ENCODE data around the gene EXOC2. TPM values are rescaled to one million over a fixed set of nuclear protein-coding genes. Genes with fewer than 3 reads are reported as not detected.

EXOC2 gene
- total and polyA plus RNA-seq, 2 donors (not counting 1 experiment from before 2014, with no cell fraction given), result 12.2 to 45.0 TPM

- TF ChIP-seq EZH2 (IDR thresholded peaks at IDR 0.05; ENCODE audit: borderline replicate concordance, insufficient read depth, low read depth, low read length, poor library complexity, severe bottlenecking) (no peak), CTCF (IDR thresholded peaks at IDR 0.05) (no peak)
- no peak overlapping the region for H2AFZ ChIP-seq (ENCODE audit: insufficient read depth, low read depth, low read length, poor library complexity, severe bottlenecking)
- H3K9me3 ChIP-seq (ENCODE audit: control extremely low read depth in 1 of 3, control insufficient read depth in 2 of 3, insufficient read depth in 1 of 3, low read length in 2 of 3), result no peaks in the 10 kb centered on the region
- no peak overlapping the region for H3K27ac Mint-ChIP-seq
- H3K27me3 Mint-ChIP-seq, result no peaks in the 10 kb centered on the region
- H3K9ac ChIP-seq (ENCODE audit: low read length), result no peak overlapping the region
- no peaks in the 10 kb centered on the region for H3K27me3 ChIP-seq (replicated peaks in 1 of 4; ENCODE audit: control extremely low read depth in 1 of 4, control insufficient read depth in 3 of 4, insufficient read depth in 4 of 4, low read length in 3 of 4)
- H3K4me1 ChIP-seq (ENCODE audit: control insufficient read depth in 2 of 2, insufficient read depth in 2 of 2, low read length in 2 of 2), result peaks cover 12 to 16% of the 10 kb centered on the region in 2 donors
- no peak overlapping the region for H3K27ac ChIP-seq (ENCODE audit: low read length in 2 of 2)
- H3K4me2 ChIP-seq (replicated peaks; ENCODE audit: low read depth, low read length, poor library complexity, severe bottlenecking), result no peak overlapping the region
- no peak overlapping the region for H3K4me3 Mint-ChIP-seq
- WGBS (ENCODE audit: insufficient coverage), result 97% methylated on average over 6 of the region's 6 CpGs
- H3K79me2 ChIP-seq (ENCODE audit: control insufficient read depth, insufficient read depth, low read length), result no peaks in the 10 kb centered on the region
- H4K20me1 ChIP-seq (ENCODE audit: control insufficient read depth, insufficient read depth, low read length, poor library complexity, severe bottlenecking), result no peaks in the 10 kb centered on the region
- no peaks in the 10 kb centered on the region for H3K9me3 Mint-ChIP-seq (ENCODE audit: insufficient read depth)
- intact Hi-C loops (cut with micrococcal nuclease), result no loop called here
- peaks cover 12% of the 10 kb centered on the region for H3K4me1 Mint-ChIP-seq
- no peak overlapping the region for H3K4me3 ChIP-seq (ENCODE audit: control extremely low read depth in 1 of 5, extremely low read depth in 1 of 5, insufficient read depth in 1 of 5, low read depth in 2 of 5, low read length in 4 of 5)
- no peak for ATAC-seq (ENCODE audit: low read depth)
- ChIA-PET POLR2A (no interaction called here), CTCF (no interaction called here)
- no peak for DNase-seq
- H3K36me3 ChIP-seq (replicated peaks in 1 of 2; ENCODE audit: control extremely low read depth in 1 of 2, control insufficient read depth in 1 of 2, extremely low read depth in 1 of 2, insufficient read depth in 2 of 2, low read length in 1 of 2), result no peaks in the 10 kb centered on the region
These were observed 255.9 kb downstream of the EXOC2 start for GRCh38 chr6:437037-437392.

- ATAC-seq (ENCODE audit: low read depth) (no peak), DNase-seq (no peak)
- no peak for TF ChIP-seq CTCF (IDR thresholded peaks at IDR 0.05)
- TF ChIP-seq EZH2 (IDR thresholded peaks at IDR 0.05; ENCODE audit: borderline replicate concordance, insufficient read depth, low read depth, low read length, poor library complexity, severe bottlenecking), result no peak
- Histone ChIP-seq H2AFZ (ENCODE audit: insufficient read depth, low read depth, low read length, poor library complexity, severe bottlenecking) (no peak overlapping the region), H3K27ac (ENCODE audit: low read length in 2 of 2) (no peak overlapping the region), H3K4me1 (ENCODE audit: control insufficient read depth in 2 of 2, insufficient read depth in 2 of 2, low read length in 2 of 2) (peaks cover 12 to 16% of the 10 kb centered on the region in 2 donors), H3K27me3 (replicated peaks in 1 of 4; ENCODE audit: control extremely low read depth in 1 of 4, control insufficient read depth in 3 of 4, insufficient read depth in 4 of 4, low read length in 3 of 4) (no peaks in the 10 kb centered on the region), H4K20me1 (ENCODE audit: control insufficient read depth, insufficient read depth, low read length, poor library complexity, severe bottlenecking) (no peaks in the 10 kb centered on the region), H3K9me3 (ENCODE audit: control extremely low read depth in 1 of 3, control insufficient read depth in 2 of 3, insufficient read depth in 1 of 3, low read length in 2 of 3) (peaks cover 0 to 3% (median 0%) of the 10 kb centered on the region in 3 donors), H3K4me2 (replicated peaks; ENCODE audit: low read depth, low read length, poor library complexity, severe bottlenecking) (no peak overlapping the region), H3K79me2 (ENCODE audit: control insufficient read depth, insufficient read depth, low read length) (no peaks in the 10 kb centered on the region), H3K9ac (ENCODE audit: low read length) (no peak overlapping the region), H3K36me3 (replicated peaks in 1 of 2; ENCODE audit: control extremely low read depth in 1 of 2, control insufficient read depth in 1 of 2, extremely low read depth in 1 of 2, insufficient read depth in 2 of 2, low read length in 1 of 2) (no peaks in the 10 kb centered on the region), H3K4me3 (ENCODE audit: control extremely low read depth in 1 of 5, extremely low read depth in 1 of 5, insufficient read depth in 1 of 5, low read depth in 2 of 5, low read length in 4 of 5) (no peak overlapping the region)
- ChIA-PET CTCF (no interaction called here), POLR2A (no interaction called here)
- Mint-ChIP-seq H3K9me3 (ENCODE audit: insufficient read depth) (no peaks in the 10 kb centered on the region), H3K4me1 (peaks cover 16% of the 10 kb centered on the region), H3K4me3 (no peak overlapping the region), H3K27me3 (no peaks in the 10 kb centered on the region), H3K27ac (no peak overlapping the region)
- intact Hi-C loops (cut with micrococcal nuclease), result no loop called here
- WGBS (ENCODE audit: insufficient coverage), result 85% methylated on average over 25 of the region's 25 CpGs
These were observed 256.5 kb downstream of the EXOC2 start for GRCh38 chr6:436308-437036.

Data from B cell (primary cell).